GM23338 (cell line): ENCODE data around the gene TMEM117.

Experiments used
- CREB1 ChIP-seq: fragments of 250-450 bp; sonication (Bioruptor Pico); IDR thresholded peaks from 2 replicates; pipeline ENCODE4 v1.5.0; 2020; ENCODE audit warnings: low read depth, mild to moderate bottlenecking, moderate library complexity
- CTCF ChIP-seq, 2 experiments: fragments of 200-600 bp in 1 of 2; sonication (generic) in 1 of 2; conservative IDR thresholded peaks; 2 replicates each; pipeline versions ENCODE4 v1.5.1 to v1.6.1; 2016 to 2017; ENCODE audit warnings: antibody characterized with exemption in 2 of 2, low read depth in 2 of 2, mild to moderate bottlenecking in 2 of 2, moderate library complexity in 1 of 2
- EZH2 ChIP-seq: fragments of 200-600 bp; sonication (generic); IDR thresholded peaks from one replicate; pipeline ENCODE4 v1.8.0; 2017; ENCODE audit warnings: antibody characterized with exemption, mild to moderate bottlenecking, low read depth; ENCODE audit not compliant: unreplicated experiment
- EZH2phosphoT487 ChIP-seq: fragments of 200-600 bp; sonication (generic); IDR thresholded peaks from one replicate; pipeline ENCODE4 v1.8.1; 2018; ENCODE audit warnings: antibody characterized with exemption; ENCODE audit not compliant: unreplicated experiment
- JUNB ChIP-seq: IDR thresholded peaks from one replicate; pipeline ENCODE4 v1.6.1; 2016; ENCODE audit warnings: antibody characterized with exemption; ENCODE audit not compliant: unreplicated experiment
- NANOG ChIP-seq: IDR thresholded peaks from 2 replicates; pipeline ENCODE4 v1.6.1; 2016; ENCODE audit warnings: antibody characterized with exemption, borderline replicate concordance
- POLR2AphosphoS5 ChIP-seq: IDR thresholded peaks from 2 replicates; pipeline ENCODE4 v1.6.1; 2016; ENCODE audit warnings: antibody characterized with exemption, low read depth
- REST ChIP-seq: IDR thresholded peaks from one replicate; pipeline ENCODE4 v1.6.1; 2018; ENCODE audit warnings: antibody characterized with exemption; ENCODE audit not compliant: unreplicated experiment
- TF ChIP-seq, protein P1 (sequence below): IDR thresholded peaks from 2 replicates; pipeline ENCODE4 v1.6.1; 2016; ENCODE audit warnings: antibody characterized with exemption

DNA sequence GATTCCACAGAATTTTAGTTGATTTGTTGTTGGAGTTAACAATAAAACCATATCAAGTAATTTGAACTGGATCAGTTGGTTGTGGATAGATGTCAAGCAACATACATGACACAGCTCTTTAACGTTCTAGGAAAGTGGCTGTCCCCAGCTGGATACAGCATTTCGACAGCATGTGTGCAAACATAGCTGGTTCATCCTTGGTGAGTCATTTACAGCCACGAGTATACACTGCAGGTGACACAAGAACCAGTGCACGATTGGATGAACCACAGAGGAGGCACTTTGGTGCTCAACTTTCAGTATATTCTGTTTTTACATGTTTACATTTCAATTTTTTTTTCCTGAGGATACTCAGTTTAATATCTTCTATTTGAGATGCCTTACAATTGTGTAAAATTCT lies 242.4 kb downstream of the TMEM117 start:
- TF ChIP-seq EZH2phosphoT487, result no peak
- TF ChIP-seq CTCF (conservative IDR thresholded peaks at IDR 0.05; ENCODE audit: low read depth in 2 of 2), result no peak
- no peak for TF ChIP-seq JUNB
- TF ChIP-seq REST, result no peak
- TF ChIP-seq POLR2AphosphoS5, result no peak
- TF ChIP-seq, protein P1, sequence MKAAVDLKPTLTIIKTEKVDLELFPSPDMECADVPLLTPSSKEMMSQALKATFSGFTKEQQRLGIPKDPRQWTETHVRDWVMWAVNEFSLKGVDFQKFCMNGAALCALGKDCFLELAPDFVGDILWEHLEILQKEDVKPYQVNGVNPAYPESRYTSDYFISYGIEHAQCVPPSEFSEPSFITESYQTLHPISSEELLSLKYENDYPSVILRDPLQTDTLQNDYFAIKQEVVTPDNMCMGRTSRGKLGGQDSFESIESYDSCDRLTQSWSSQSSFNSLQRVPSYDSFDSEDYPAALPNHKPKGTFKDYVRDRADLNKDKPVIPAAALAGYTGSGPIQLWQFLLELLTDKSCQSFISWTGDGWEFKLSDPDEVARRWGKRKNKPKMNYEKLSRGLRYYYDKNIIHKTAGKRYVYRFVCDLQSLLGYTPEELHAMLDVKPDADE, result no peak
- no peak for TF ChIP-seq EZH2
- no peak for TF ChIP-seq NANOG
- TF ChIP-seq CREB1 (CRISPR knock-in tag), result no peak
